H54 (cell line): ENCODE data around the gene CLN6.

ENCODE experiments used
- DNase-seq: peaks from one replicate; pipeline ENCODE4 v3.0.0; 2011; ENCODE audit warnings: low spot score, mixed read lengths; ENCODE audit not compliant: insufficient read length
- FAIRE-seq: peaks from 3 replicates; lab custom pipeline; 2011; peaks lifted over from hg19 to GRCh38; lab: Jason Lieb, UNC
- POLR2A ChIP-seq: IDR thresholded peaks from 2 replicates; pipeline ENCODE4 v1.6.1; 2011; ENCODE audit warnings: low read depth, mild to moderate bottlenecking, low read length

CLN6 gene

DNA sequence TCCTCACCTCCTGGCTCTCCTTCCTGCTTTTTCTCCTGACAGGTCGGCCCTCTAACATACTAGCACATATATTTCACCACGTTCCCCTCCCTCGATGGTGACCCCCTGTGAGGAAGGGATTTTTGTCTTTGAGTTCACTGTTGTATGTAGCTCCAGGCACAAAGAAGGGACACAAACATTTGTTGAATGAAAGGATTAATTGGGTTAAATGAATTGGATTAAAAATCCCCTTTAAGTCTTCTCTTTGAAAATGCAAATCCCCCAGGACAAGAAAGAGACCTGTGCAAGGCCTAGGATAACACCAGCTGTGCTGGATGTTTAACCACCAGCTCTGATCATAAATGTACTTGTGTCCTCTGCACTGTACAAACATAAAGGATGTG lies 27.7 kb downstream of the CLN6 start:
- no peak for FAIRE-seq
- no peak for TF ChIP-seq POLR2A
- no peak for DNase-seq

GRCh38 chr15:68201153-68201878 lies 28.2 kb downstream of the CLN6 start:
- FAIRE-seq (no peak), DNase-seq (no peak)
- no peak for TF ChIP-seq POLR2A

DNA sequence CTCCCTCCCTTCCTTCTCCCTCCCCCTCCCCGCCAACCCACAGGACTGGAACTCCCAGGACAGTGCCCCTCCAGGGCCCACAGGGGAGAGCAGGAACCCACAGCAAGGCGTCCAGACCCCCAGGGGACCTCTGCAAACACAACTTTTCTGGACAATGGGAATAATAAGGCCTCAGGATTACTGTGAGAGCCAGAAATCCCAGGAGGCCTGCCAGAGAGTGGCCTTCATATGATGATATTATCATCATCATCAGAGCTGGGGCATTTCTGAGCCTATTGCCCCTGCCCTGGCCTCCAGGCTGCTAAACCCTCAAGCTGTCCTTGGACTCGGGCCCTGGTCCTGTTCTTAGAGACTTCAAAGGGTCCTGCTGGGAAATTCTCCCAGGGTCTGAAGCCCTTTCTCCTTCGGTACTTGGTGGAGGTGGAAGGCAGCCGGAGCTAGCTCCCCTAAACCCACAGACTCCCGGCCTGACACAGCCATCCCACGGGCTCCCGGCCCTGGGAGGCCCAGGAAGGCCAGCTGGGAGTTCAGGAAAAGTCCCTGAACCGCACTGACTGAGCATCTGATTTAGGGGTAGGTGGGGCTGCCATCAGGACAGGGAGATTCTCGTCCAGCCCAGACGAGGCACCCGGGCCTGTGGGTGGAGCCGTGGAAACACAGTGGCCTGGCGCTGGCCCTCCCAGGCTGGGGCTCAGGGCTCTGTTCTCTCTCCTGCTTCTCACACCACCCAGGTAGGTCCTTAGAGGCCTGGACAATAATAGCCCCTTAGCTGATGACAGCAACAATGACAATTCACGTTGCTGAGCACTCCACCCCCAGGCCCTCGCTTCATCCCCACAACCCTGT lies 29.3 kb downstream of the CLN6 start:
- FAIRE-seq (no peak), DNase-seq (no peak)
- no peak for TF ChIP-seq POLR2A

DNA sequence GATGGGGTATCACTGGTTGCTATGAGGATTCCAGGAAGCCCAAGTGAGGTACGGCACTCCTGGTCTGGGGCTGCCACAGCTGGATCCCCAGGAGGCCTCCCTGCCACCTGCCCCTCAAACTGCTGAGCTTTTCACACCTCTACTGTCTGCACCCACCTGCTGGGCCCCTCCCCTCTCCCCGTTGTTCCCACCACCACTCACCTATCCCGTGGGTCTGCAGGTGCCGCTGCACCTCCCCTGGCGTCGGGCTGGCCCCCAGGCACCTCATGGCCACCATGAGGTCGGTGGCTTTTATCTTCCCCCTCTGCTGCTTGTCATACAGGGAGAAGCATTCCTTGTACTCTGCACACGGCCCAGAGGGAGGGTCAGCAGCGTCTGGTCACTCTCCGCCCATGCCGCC lies 30.2 kb downstream of the CLN6 start:
- no peak for TF ChIP-seq POLR2A
- DNase-seq (no peak), FAIRE-seq (no peak)

GRCh38 chr15:68197661-68198437 lies 31.7 kb downstream of the CLN6 start:
- DNase-seq (no peak), FAIRE-seq (no peak)
- TF ChIP-seq POLR2A: no peak

DNA sequence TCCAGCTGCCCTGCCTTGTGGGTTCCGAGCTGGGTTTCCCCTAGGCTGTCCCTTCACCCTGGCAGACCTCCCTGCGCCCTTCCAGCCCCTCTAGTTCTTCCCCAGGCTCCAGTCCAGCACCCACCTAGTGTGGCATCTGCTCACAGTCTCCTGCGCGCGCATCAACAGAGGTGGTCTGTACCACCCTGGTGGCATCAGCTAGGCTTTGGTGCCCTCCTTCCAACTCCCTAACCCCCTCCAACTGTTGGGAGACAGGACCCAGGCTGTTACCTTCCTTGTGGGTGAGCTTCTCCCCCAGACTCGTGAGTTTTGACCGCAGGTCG lies 32.4 kb downstream of the CLN6 start:
- FAIRE-seq (no peak), DNase-seq (no peak)
- TF ChIP-seq POLR2A: no peak

DNA sequence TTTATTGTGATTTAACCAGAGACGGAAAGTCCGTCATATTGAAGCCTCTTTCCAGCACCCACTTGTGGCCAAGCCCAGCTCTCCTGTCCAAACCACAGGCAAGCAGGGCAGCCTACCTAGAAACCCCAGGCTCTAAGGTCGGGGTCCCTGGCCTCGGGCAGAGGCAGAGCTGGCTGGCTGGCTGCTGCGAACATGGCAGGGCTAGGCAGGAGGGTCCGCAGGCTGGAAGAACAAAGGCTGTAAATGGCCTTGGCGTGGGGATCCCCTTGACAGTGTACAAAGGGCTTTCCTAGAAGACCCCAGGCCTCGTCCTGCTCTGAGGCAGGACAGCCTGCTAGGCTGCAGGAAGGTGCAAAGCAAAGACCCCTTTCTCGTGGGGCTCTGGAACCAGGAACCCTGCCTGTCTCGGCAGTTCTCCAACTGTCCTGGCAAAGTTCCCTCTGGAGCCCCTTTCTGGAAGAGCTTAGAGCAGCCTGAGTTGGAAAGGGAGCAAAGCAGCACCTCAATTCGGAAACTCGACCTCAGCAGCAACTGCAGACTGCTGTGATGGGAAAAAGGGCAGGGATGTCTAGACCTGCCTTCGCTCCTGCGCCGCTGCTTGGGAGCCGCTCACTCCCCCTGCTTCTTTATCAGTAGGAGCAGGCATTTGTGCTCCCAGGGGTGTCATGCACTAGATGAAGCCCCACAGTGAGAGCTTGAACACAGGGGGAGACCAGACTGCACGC lies 32.9 kb downstream of the CLN6 start:
- no peak for FAIRE-seq
- no peak for TF ChIP-seq POLR2A
- DNase-seq: no peak

- DNase-seq (no peak), FAIRE-seq (no peak)
- TF ChIP-seq POLR2A: no peak
Measured at GRCh38 chr15:68195336-68196112, 34.0 kb downstream of the CLN6 start.

DNA sequence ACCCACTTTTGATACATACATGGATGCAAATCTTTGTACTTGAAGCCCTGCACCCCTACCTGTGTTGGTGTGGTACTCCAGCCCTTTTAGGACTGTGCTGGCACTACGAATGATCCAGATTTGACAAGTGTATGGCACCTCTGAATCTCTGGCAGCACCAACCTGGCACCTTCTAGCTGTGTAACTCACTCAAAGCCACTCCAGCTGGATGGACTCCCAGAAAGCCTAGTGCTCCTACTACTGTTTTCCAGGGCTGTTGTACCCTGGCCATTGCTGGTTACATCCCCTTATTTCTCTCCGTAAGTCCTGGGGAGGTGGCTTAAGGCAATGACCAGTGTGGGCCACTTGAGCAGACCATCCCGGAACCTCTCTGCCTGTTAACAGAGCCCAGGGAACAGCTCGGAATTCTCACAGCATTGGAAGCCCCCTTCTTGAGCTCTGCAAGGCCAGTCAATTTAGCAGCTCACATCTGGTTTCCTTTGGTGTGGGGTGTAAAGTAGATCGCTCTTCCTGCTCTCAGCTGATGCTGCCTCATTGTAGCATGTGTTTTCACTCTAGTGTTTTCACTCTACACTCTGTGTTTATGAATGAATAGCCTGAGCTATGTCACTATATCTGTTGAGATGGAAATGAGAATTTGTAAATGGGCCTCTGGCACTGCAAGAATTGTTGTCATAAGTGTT lies 36.6 kb downstream of the CLN6 start:
- TF ChIP-seq POLR2A: no peak
- FAIRE-seq (no peak), DNase-seq (no peak)

DNA sequence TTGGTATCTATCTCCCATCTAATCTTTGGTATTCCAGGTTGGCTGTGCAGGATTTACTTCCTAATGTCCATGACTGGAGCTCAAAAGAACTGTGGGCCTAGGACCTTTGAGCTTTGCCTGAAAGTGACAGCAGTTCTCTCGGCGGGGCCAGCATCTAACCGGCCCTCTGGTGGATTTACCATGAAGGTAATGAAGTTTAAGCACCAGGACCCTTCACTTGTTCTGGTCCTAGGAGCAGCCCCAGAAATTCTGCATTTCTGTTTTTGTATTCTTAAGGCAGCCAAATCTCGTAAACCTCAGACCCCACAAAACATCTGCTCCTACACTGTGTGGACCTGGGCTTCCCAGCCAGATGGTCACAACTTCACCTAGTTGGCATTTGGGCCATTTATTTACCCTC lies 37.4 kb downstream of the CLN6 start:
- TF ChIP-seq POLR2A: no peak
- no peak for FAIRE-seq

DNA sequence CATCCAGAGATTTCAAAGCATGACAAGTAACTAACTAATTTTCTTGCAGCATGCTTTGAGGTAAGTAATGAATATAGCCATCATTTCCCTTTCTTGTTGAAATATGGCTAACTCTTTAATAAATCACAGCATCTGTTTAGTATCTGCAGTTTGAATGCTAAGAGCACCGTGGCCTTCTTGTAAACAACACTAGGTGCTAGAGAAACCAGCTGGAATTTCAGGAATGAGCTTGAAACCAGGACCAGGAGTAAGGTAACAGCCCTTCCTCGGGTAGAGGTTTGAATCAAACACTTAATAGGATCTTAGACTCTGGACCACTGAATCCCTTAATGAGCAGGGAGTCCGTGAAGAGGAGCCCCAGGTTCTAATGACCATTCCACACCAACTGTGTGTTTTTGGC lies 38.0 kb downstream of the CLN6 start:
- TF ChIP-seq POLR2A: no peak
- FAIRE-seq (no peak), DNase-seq (no peak)

More for the DNA sequence above, 37.4 kb downstream of the CLN6 start:
- no peak for DNase-seq

DNA sequence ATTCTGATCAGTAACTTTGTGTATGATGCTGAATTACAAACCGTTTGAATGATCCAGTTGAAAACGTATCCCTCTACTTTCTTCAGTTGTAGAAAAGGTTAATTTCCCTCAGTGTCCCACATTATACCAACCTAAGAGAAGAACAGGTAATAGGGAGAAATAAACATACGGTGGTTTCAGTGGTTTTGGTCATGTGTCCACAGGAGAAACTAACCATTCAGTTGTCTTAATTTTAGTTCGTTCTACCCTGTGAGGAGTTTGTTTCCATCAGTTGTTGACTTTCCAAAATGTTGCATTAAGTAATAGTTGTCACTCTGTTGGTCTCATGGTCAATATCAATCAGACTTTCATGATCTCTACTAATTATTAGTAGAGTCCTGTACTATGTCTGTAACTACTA lies 39.5 kb downstream of the CLN6 start:
- no peak for TF ChIP-seq POLR2A
- no peak for FAIRE-seq
- no peak for DNase-seq
